H9 (cell line): ENCODE data around the gene POU2F1. TPM values are rescaled to one million over a fixed set of nuclear protein-coding genes. Genes with fewer than 3 reads are reported as not detected.

ENCODE experiments used
- DNase-seq: peaks from one replicate; pipeline ENCODE4 v3.0.0-alpha.2; 2017
- H2AFZ ChIP-seq: one replicate; pipeline ENCODE4 v1.6.1; 2013; ENCODE audit warnings: mild to moderate bottlenecking, low read length, control low read depth, moderate library complexity
- H2AK5ac ChIP-seq: 2 replicates; pipeline ENCODE4 v1.6.1; 2013; ENCODE audit warnings: low read length, control low read depth, mixed read lengths; ENCODE audit not compliant: insufficient read length
- H2BK120ac ChIP-seq: one replicate; pipeline ENCODE4 v1.6.1; 2013; ENCODE audit warnings: low read depth, mild to moderate bottlenecking, low read length, control low read depth, inconsistent platforms; ENCODE audit not compliant: poor library complexity, severe bottlenecking
- H2BK12ac ChIP-seq: 2 replicates; pipeline ENCODE4 v1.6.1; 2013; ENCODE audit warnings: low read length, control low read depth, mixed read lengths, low read depth; ENCODE audit not compliant: insufficient read length
- H2BK15ac ChIP-seq: 2 replicates; pipeline ENCODE4 v1.6.1; 2013; ENCODE audit warnings: low read depth, low read length, control low read depth
- H2BK20ac ChIP-seq: one replicate; pipeline ENCODE4 v1.6.1; 2013; ENCODE audit warnings: low read depth, mild to moderate bottlenecking, low read length, control low read depth, inconsistent platforms; ENCODE audit not compliant: poor library complexity, severe bottlenecking
- H2BK5ac ChIP-seq: 2 replicates; pipeline ENCODE4 v1.6.1; 2013; ENCODE audit warnings: low read length, control low read depth, mixed read lengths; ENCODE audit not compliant: insufficient read length
- H3K14ac ChIP-seq: 2 replicates; pipeline ENCODE4 v1.6.1; 2013; ENCODE audit warnings: low read length, control low read depth; ENCODE audit not compliant: insufficient read depth
- H3K18ac ChIP-seq: 2 replicates; pipeline ENCODE4 v1.6.1; 2013; ENCODE audit warnings: low read depth, mild to moderate bottlenecking, mixed read lengths, low read length, control low read depth; ENCODE audit not compliant: insufficient read length
- H3K23ac ChIP-seq: 2 replicates; pipeline ENCODE4 v1.6.1; 2013; ENCODE audit warnings: low read length, control low read depth, mixed read lengths, low read depth; ENCODE audit not compliant: insufficient read length
- H3K23me2 ChIP-seq: 2 replicates; pipeline ENCODE4 v1.6.1; 2013; ENCODE audit warnings: low read depth, mild to moderate bottlenecking, mixed read lengths, low read length, control low read depth; ENCODE audit not compliant: insufficient read length, poor library complexity, severe bottlenecking
- H3K27ac ChIP-seq: 2 replicates; pipeline ENCODE4 v1.5.1; 2013; ENCODE audit warnings: low read length, control low read depth, mixed read lengths, low read depth; ENCODE audit not compliant: insufficient read length
- H3K27me3 ChIP-seq: 2 replicates; pipeline ENCODE4 v1.6.1; 2013; ENCODE audit warnings: low read length, control low read depth, inconsistent platforms; ENCODE audit not compliant: insufficient read depth
- H3K4ac ChIP-seq: 2 replicates; pipeline ENCODE4 v1.6.1; 2013; ENCODE audit warnings: low read depth, mild to moderate bottlenecking, control low read depth, inconsistent platforms, low read length, moderate library complexity
- H3K4me1 ChIP-seq: 2 replicates; pipeline ENCODE4 v1.6.1; 2013; ENCODE audit warnings: low read length, control low read depth, inconsistent platforms; ENCODE audit not compliant: insufficient read depth
- H3K4me2 ChIP-seq: 2 replicates; pipeline ENCODE4 v1.6.1; 2013; ENCODE audit warnings: low read length, control low read depth, mixed read lengths; ENCODE audit not compliant: insufficient read length, insufficient read depth
- H3K56ac ChIP-seq: 2 replicates; pipeline ENCODE4 v1.6.1; 2013; ENCODE audit warnings: low read depth, mild to moderate bottlenecking, mixed read lengths, low read length, control low read depth; ENCODE audit not compliant: insufficient read length
- H3K79me1 ChIP-seq: 2 replicates; pipeline ENCODE4 v1.6.1; 2013; ENCODE audit warnings: low read depth, mild to moderate bottlenecking, moderate library complexity, low read length, control low read depth, inconsistent platforms; ENCODE audit not compliant: insufficient read depth, poor library complexity, severe bottlenecking
- H3K79me2 ChIP-seq: 2 replicates; pipeline ENCODE4 v1.6.1; 2013; ENCODE audit warnings: low read length, control low read depth, inconsistent platforms; ENCODE audit not compliant: insufficient read depth
- H3K9ac ChIP-seq: 2 replicates; pipeline ENCODE4 v1.6.1; 2013; ENCODE audit warnings: low read length, control low read depth, mixed read lengths; ENCODE audit not compliant: insufficient read length; ENCODE audit errors: extremely low read depth
- H3K9me3 ChIP-seq: one replicate; pipeline ENCODE4 v1.6.1; 2013; ENCODE audit warnings: low read depth, low read length, inconsistent platforms; ENCODE audit not compliant: control insufficient read depth
- H3T11ph ChIP-seq: one replicate; pipeline ENCODE4 v1.6.1; 2013; ENCODE audit warnings: mild to moderate bottlenecking, low read length, control low read depth, inconsistent platforms
- H4K20me1 ChIP-seq: one replicate; pipeline ENCODE4 v1.6.1; 2013; ENCODE audit not compliant: control insufficient read depth, insufficient read length, insufficient read depth
- H4K5ac ChIP-seq: 2 replicates; pipeline ENCODE4 v1.6.1; 2013; ENCODE audit warnings: low read depth, mild to moderate bottlenecking, mixed read lengths, low read length, control low read depth; ENCODE audit not compliant: insufficient read length
- H4K8ac ChIP-seq: replicated peaks from 2 replicates; pipeline ENCODE4 v1.6.1; 2013; ENCODE audit warnings: low read length, control low read depth, mixed read lengths, low read depth; ENCODE audit not compliant: insufficient read length
- H4K91ac ChIP-seq: 2 replicates; pipeline ENCODE4 v1.6.1; 2013; ENCODE audit warnings: low read depth, mild to moderate bottlenecking, moderate library complexity, mixed read lengths, low read length, control low read depth; ENCODE audit not compliant: insufficient read length
- H3K27ac Mint-ChIP-seq, 3 experiments: 2 replicates in 2 of 3; 3 replicates in 1 of 3; pipeline ENCODE4 v1.8.0; 2020 to 2021; ENCODE audit warnings: mixed read lengths in 3 of 3, mild to moderate bottlenecking in 1 of 3, moderate library complexity in 1 of 3
- H3K27me3 Mint-ChIP-seq: 2 replicates; pipeline ENCODE4 v1.8.0; 2021; ENCODE audit warnings: low read depth, mild to moderate bottlenecking, moderate library complexity, mixed read lengths
- H3K36me3 Mint-ChIP-seq, 3 experiments: 2 replicates in 2 of 3; 3 replicates in 1 of 3; pipeline ENCODE4 v1.8.0; 2020 to 2021; ENCODE audit warnings: low read depth in 3 of 3, mixed read lengths in 3 of 3; ENCODE audit not compliant: insufficient read depth in 1 of 3
- H3K4me1 Mint-ChIP-seq, 2 experiments: 2 replicates each; pipeline ENCODE4 v1.8.0; 2020; ENCODE audit warnings: mixed read lengths in 2 of 2
- H3K4me3 Mint-ChIP-seq, 2 experiments: 2 replicates in 1 of 2; 3 replicates in 1 of 2; pipeline ENCODE4 v1.8.0; 2020 to 2021; ENCODE audit warnings: mild to moderate bottlenecking in 2 of 2, mixed read lengths in 2 of 2, moderate library complexity in 1 of 2
- H3K9me3 Mint-ChIP-seq, 2 experiments: 2 replicates in 1 of 2; 3 replicates in 1 of 2; pipeline ENCODE4 v1.8.0; 2020; ENCODE audit warnings: mild to moderate bottlenecking in 2 of 2, mixed read lengths in 2 of 2, moderate library complexity in 1 of 2
- CTCF ChIP-seq: fragments of 200-600 bp; sonication (generic); conservative IDR thresholded peaks from 3 replicates; pipeline ENCODE4 v1.8.0; 2021; ENCODE audit warnings: antibody characterized with exemption, mild to moderate bottlenecking
- WGBS: extraction: QIAGEN DNeasy Blood & Tissue Kit; methylation state at CpG from one replicate; pipeline ENCODE4 v1.1.7; 2013; ENCODE audit warnings: missing lambda C conversion rate, low lambda C conversion rate, mixed read lengths; ENCODE audit not compliant: insufficient read length; ENCODE audit errors: extremely low coverage; 5-methylcytosine and 5-hydroxymethylcytosine counted together
- total RNA-seq: library from RNA; stranded (reverse); gene quantifications from 2 replicates; pipeline ENCODE4 v1.2.1, GENCODE V29; 2021

Gene POU2F1
- total RNA-seq, 1 experiment from 2014 or later, result 62.5 TPM

- no peak overlapping the region for H3K14ac ChIP-seq
- H4K5ac ChIP-seq, result no peak overlapping the region
- H3K4me1 ChIP-seq, result peaks cover 11% of the 10 kb centered on the region
- H2BK15ac ChIP-seq, result no peak overlapping the region
- no peaks in the 10 kb centered on the region for H3K27me3 ChIP-seq
- Mint-ChIP-seq H3K4me1 (peaks cover 68 to 70% of the 10 kb centered on the region in 2 experiments), H3K27ac (peak overlapping the region; percentile 78 to 98 (median 88); a peak in 6 of 7 replicates), H3K27me3 (peaks cover under 1% of the 10 kb centered on the region), H3K9me3 (no peaks in the 10 kb centered on the region; a peak in 1 of 5 replicates), H3K4me3 (peak overlapping the region; percentile 1 to 5; a peak in 3 of 5 replicates), H3K36me3 (peaks cover 0 to 3% (median 2%) of the 10 kb centered on the region in 3 experiments; a peak in 1 of 7 replicates)
- no peak overlapping the region for H2BK12ac ChIP-seq
- H2AFZ ChIP-seq, result no peak overlapping the region
- no peaks in the 10 kb centered on the region for H3K23me2 ChIP-seq
- H3K4me2 ChIP-seq, result peak overlapping the region; percentile 0
- H3K56ac ChIP-seq, result no peak overlapping the region
- H4K8ac ChIP-seq, result no peak overlapping the region
- no peak overlapping the region for H2BK20ac ChIP-seq
- H4K20me1 ChIP-seq, result peaks cover 3% of the 10 kb centered on the region
- DNase-seq, result peak; percentile 77
- H3K23ac ChIP-seq, result no peak overlapping the region
- no peak overlapping the region for H2BK5ac ChIP-seq
- no peak overlapping the region for H3K18ac ChIP-seq
- no peaks in the 10 kb centered on the region for H3K79me1 ChIP-seq
- H3K4ac ChIP-seq, result no peak overlapping the region
- H3K27ac ChIP-seq, result no peak overlapping the region
- H3T11ph ChIP-seq, result no peak overlapping the region
- no peaks in the 10 kb centered on the region for H3K9me3 ChIP-seq
- TF ChIP-seq CTCF, result no peak
- no peak overlapping the region for H2BK120ac ChIP-seq
- no peaks in the 10 kb centered on the region for H3K79me2 ChIP-seq
- H4K91ac ChIP-seq, result no peak overlapping the region
- no peak overlapping the region for H3K9ac ChIP-seq
- H2AK5ac ChIP-seq, result no peak overlapping the region
- WGBS, result no CpG with 5 or more reads among the region's 17 CpGs
Observed at GRCh38 chr1:167430134-167430848, 209.6 kb downstream of the POU2F1 start.
